WTC11 (cell line): Measurements from ENCODE around the gene AFAP1L2.

Experiments used
- ESRRA ChIP-seq: sonication (generic); formaldehyde crosslinking; IDR thresholded peaks from 2 replicates; pipeline ENCODE4 v1.8.1; 2022; ENCODE audit warnings: mild to moderate bottlenecking, missing genetic modification reagents, borderline replicate concordance
- IRF2 ChIP-seq: sonication (generic); formaldehyde crosslinking; IDR thresholded peaks from 2 replicates; pipeline ENCODE4 v1.8.0; 2022; ENCODE audit warnings: low read depth, missing genetic modification reagents, borderline replicate concordance
- RORB ChIP-seq: fragments of 250-450 bp; sonication (Bioruptor Pico); IDR thresholded peaks from 2 replicates; pipeline ENCODE4 v1.9.0; 2021; ENCODE audit warnings: mild to moderate bottlenecking
- TF ChIP-seq, protein P1 (sequence below): sonication (generic); formaldehyde crosslinking; IDR thresholded peaks from 2 replicates; pipeline ENCODE4 v1.8.0; 2022; ENCODE audit warnings: mild to moderate bottlenecking, missing genetic modification reagents
- TF ChIP-seq, protein P2 (sequence below): sonication (generic); formaldehyde crosslinking; IDR thresholded peaks from 2 replicates; pipeline ENCODE4 v1.8.1; 2023; ENCODE audit warnings: mild to moderate bottlenecking, missing genetic modification reagents
- TF ChIP-seq, protein P3 (sequence below): sonication (generic); formaldehyde crosslinking; IDR thresholded peaks from 2 replicates; pipeline ENCODE4 v1.8.1; 2023; ENCODE audit warnings: mild to moderate bottlenecking, missing genetic modification reagents, moderate library complexity
- TF ChIP-seq, protein P4 (sequence below): fragments of 200-600 bp; IDR thresholded peaks from 2 replicates; pipeline ENCODE4 v1.8.0; 2022; ENCODE audit warnings: antibody characterized with exemption

DNA sequence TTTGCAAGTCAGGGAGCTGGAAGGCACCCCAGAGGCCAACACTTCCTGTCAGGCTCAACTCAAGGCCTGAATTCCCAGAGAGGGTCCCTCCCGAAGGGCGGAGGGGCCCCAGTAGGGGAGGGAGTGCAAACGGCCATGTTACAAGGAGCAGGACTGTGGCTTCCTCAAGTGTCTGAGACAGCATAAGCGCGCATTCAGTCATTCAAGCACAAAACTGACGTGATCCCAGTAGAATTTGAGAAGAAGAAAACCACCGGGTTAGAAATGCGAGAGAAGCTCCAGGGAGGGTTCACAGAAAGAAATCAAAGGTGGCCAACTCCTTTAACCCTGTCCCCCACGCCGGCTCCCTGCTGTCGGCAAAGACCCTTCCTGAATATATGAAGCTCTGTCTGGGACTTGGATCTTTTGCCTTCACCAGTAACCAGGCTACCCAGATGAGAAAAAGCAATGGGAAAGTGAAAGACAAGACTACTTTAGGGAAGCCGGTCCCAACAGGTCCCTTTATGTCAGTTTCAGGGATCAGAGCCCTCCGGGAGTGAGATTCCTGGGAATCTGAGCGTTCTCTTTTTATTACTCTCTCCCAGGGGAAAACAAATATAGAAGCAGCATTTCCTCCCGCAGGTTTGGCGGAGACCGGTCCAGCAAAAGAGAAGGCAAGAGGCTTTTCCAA lies 1.3 kb downstream of the AFAP1L2 start:
- TF ChIP-seq, protein P1, sequence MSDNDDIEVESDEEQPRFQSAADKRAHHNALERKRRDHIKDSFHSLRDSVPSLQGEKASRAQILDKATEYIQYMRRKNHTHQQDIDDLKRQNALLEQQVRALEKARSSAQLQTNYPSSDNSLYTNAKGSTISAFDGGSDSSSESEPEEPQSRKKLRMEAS (CRISPR knock-in tag): no peak
- TF ChIP-seq, protein P2, sequence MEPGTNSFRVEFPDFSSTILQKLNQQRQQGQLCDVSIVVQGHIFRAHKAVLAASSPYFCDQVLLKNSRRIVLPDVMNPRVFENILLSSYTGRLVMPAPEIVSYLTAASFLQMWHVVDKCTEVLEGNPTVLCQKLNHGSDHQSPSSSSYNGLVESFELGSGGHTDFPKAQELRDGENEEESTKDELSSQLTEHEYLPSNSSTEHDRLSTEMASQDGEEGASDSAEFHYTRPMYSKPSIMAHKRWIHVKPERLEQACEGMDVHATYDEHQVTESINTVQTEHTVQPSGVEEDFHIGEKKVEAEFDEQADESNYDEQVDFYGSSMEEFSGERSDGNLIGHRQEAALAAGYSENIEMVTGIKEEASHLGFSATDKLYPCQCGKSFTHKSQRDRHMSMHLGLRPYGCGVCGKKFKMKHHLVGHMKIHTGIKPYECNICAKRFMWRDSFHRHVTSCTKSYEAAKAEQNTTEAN (CRISPR knock-in tag): no peak
- TF ChIP-seq RORB (CRISPR knock-in tag): no peak
- no peak for TF ChIP-seq ESRRA
- TF ChIP-seq, protein P3, sequence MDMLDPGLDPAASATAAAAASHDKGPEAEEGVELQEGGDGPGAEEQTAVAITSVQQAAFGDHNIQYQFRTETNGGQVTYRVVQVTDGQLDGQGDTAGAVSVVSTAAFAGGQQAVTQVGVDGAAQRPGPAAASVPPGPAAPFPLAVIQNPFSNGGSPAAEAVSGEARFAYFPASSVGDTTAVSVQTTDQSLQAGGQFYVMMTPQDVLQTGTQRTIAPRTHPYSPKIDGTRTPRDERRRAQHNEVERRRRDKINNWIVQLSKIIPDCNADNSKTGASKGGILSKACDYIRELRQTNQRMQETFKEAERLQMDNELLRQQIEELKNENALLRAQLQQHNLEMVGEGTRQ (CRISPR knock-in tag): no peak
- TF ChIP-seq, protein P4, sequence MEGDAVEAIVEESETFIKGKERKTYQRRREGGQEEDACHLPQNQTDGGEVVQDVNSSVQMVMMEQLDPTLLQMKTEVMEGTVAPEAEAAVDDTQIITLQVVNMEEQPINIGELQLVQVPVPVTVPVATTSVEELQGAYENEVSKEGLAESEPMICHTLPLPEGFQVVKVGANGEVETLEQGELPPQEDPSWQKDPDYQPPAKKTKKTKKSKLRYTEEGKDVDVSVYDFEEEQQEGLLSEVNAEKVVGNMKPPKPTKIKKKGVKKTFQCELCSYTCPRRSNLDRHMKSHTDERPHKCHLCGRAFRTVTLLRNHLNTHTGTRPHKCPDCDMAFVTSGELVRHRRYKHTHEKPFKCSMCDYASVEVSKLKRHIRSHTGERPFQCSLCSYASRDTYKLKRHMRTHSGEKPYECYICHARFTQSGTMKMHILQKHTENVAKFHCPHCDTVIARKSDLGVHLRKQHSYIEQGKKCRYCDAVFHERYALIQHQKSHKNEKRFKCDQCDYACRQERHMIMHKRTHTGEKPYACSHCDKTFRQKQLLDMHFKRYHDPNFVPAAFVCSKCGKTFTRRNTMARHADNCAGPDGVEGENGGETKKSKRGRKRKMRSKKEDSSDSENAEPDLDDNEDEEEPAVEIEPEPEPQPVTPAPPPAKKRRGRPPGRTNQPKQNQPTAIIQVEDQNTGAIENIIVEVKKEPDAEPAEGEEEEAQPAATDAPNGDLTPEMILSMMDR: no peak
- no peak for TF ChIP-seq IRF2 (CRISPR knock-in tag)
